ENCODE data around the gene HLA-DMA. TPM values are rescaled to one million over a fixed set of nuclear protein-coding genes. Genes with fewer than 3 reads are reported as not detected.
A peak's percentile ranks its signal among the peaks of the same experiment; 100 is the strongest.

The HLA-DMA gene
- total RNA-seq (2021; fragmentation: NEBNext Ultra II Directional; extraction: Animal tissue kit (Norgen Biotek cat#: 25700)) (13.3 and 15.1 TPM in 2 replicates), polyA plus RNA-seq (2011; rRNA removed) (18.0 and 23.1 TPM in 2 replicates), polyA minus RNA-seq (2011; rRNA and poly(A)+ RNA removed) (8.9 and 9.5 TPM in 2 replicates)
- 16.6 TPM for polyA plus RNA-seq (2011; cell fraction: cytosol; rRNA removed)
- 27.7 TPM for polyA plus RNA-seq (2011; cell fraction: nucleus; rRNA removed)
- polyA plus RNA-seq (2012, experiment 1 of 2), result 11.8 to 16.5 TPM (median 15.3 TPM) in 4 replicates
- 18.7 TPM for polyA plus RNA-seq (2012, experiment 2 of 2)
- 14.8 TPM for polyA plus RNA-seq (2013, experiment 1 of 2)
- 15.8 TPM for polyA plus RNA-seq (2013, experiment 2 of 2)
- polyA minus RNA-seq (2011; cell fraction: cytosol; rRNA and poly(A)+ RNA removed), result 5.5 TPM
- polyA minus RNA-seq (2011; cell fraction: nucleus; rRNA and poly(A)+ RNA removed), result 8.5 TPM
- long read RNA-seq, experiment 1, partial matches to known transcripts, result 1 of 13 reads
- long read RNA-seq, experiment 1, other reads (novel, unspliced or antisense), result 10 of 13 reads
- long read RNA-seq, experiment 2, partial matches to known transcripts, result 0 of 8 reads
- long read RNA-seq, experiment 2, other reads (novel, unspliced or antisense), result 4 of 8 reads

DNA sequence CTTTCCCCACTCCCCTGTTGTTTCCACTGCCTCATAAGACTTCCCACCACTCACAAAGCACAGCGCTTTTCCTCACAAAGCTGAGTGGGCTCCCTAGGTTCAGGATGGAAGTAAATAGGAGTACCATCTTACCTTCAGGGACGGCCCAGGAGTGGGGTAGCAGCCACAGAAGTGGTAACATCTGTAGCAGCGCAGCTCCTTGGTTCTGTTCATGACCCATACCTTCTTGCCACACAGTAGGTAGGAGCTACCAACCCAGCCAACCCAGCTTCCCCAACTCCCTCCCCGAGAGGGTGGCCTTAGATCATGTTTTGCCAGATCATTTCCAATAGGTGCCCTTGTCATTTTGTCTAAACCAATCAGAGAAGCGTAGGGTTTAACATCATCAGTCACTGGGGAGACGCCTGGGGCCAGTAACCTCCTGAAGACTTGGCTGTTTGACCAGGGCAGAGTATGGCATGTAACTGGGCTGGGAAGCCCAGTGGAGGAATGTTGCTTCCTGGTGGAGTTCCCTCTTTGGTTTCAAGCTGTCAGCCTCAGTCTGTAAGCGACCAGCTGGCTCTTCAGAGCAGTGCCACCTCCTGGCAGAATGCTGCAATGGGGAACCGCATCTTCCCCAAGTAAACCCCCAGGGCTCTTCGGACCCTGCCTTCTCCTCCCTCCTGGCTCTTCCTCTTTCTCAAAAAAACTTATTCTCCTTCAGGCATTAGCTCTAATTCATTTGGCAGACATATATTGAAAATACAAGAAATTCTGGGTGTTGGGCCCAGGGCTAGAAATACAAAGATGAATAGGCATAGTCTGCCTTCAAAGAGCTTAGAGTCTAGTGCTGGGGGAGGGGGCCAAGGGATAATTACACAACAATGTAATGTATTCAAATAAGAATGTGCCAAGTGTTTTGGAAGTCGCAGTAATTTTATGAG is at the start of gene HLA-DMA:
Gene HLA-DMA (minus strand): TSS at position 281 of the 923 bp plus-strand sequence. CDS start 61 bp downstream, at position 220.
- ChIA-PET POLR2A (ENCODE audit: partially characterized antibody) (interaction anchor here (1.0 to 33.3 kb wide), 6 partner anchors 11 to 321 kb away, joined by 3 to 1158 read pairs (median 12); partner anchors contain the start of genes BRD2 and HLA-DMB), CTCF (ENCODE audit: partially characterized antibody) (interaction anchor here (0.6 to 11.1 kb wide), 35 partner anchors 11 to 1571 kb away, joined by 3 to 168 read pairs (median 6); partner anchors contain the start of genes BRD2, HLA-DMB, HLA-DPB1 and PSMB8)
- H2BK120ac ChIP-seq (replicated peaks; ENCODE audit: low read depth, low read length), result no peak within 1 kb of the TSS
- no peaks in the 10 kb centered on the region for H3K36me3 ChIP-seq (ENCODE audit: control insufficient read depth in 2 of 4, insufficient read depth in 4 of 4, low read length in 3 of 4)
- no peak within 1 kb of the TSS for H2AK5ac ChIP-seq (ENCODE audit: low read depth, low read length)
- H3K14ac ChIP-seq (ENCODE audit: insufficient read length), result no peak within 1 kb of the TSS
- no peaks in the 10 kb centered on the region for H3K79me1 ChIP-seq (ENCODE audit: low read depth, low read length)
- DNase-seq (ENCODE audit: low read depth in 1 of 2, low spot score in 2 of 2) (peak; percentile 82 to 88), FAIRE-seq (peak; percentile 99)
- 47% methylated on average over 10 of the region's 10 CpGs; no CpG with 5 or more reads in 1 of the 2 experiments for WGBS, 2 experiments (ENCODE audit: extremely low coverage in 1 of 2, insufficient coverage in 1 of 2, insufficient read length in 1 of 2, insufficient replicate concordance in 2 of 2, low coverage in 1 of 2, low lambda C conversion rate in 2 of 2, missing lambda C conversion rate in 1 of 2)
- H2AFZ ChIP-seq (ENCODE audit: low read length), result peak within 1 kb of the TSS; percentile 51
- H3K79me2 ChIP-seq (ENCODE audit: control insufficient read depth in 1 of 2, insufficient read depth in 2 of 2, low read length in 2 of 2), result no peaks in the 10 kb centered on the region
- H3K4me2 ChIP-seq (ENCODE audit: insufficient read depth in 1 of 2, low read depth in 2 of 2, low read length in 2 of 2), result peak within 1 kb of the TSS; percentile 36 to 37; a peak in 3 of 4 replicates
- H3K9ac ChIP-seq (replicated peaks in 1 of 4; ENCODE audit: extremely low read depth in 1 of 4, low read depth in 3 of 4, low read length in 3 of 4), result no peak within 1 kb of the TSS
- no peak within 1 kb of the TSS for H3K4me3 ChIP-seq (ENCODE audit: extremely low read depth in 1 of 4, insufficient read depth in 2 of 4, low read depth in 3 of 4, low read length in 4 of 4)
- 0 out of 2 replicates have a peak, but pooled peaks cover 4% of the 10 kb centered on the region for H3K23me2 ChIP-seq (ENCODE audit: low read depth, low read length)
- H4K5ac ChIP-seq (ENCODE audit: insufficient read length, low read depth, low read length), result no peak within 1 kb of the TSS
- H3K18ac ChIP-seq (ENCODE audit: extremely low read depth, low read length), result no peak within 1 kb of the TSS
- H2BK12ac ChIP-seq (ENCODE audit: low read depth, low read length), result no peak within 1 kb of the TSS
- no peak within 1 kb of the TSS for H4K8ac ChIP-seq (ENCODE audit: extremely low read depth, insufficient read depth, low read length)
- H3K27me3 ChIP-seq (replicated peaks in 1 of 4; ENCODE audit: control insufficient read depth in 3 of 4, extremely low read depth in 1 of 4, insufficient read depth in 3 of 4, low read length in 3 of 4), result no peaks in the 10 kb centered on the region; a peak in 1 of 7 replicates
- peaks cover 0 to 13% (median 3%) of the 10 kb centered on the region in 4 experiments; a peak in 5 of 7 replicates for H3K4me1 ChIP-seq (replicated peaks in 1 of 4; ENCODE audit: control insufficient read depth in 3 of 4, insufficient read depth in 4 of 4, low read length in 3 of 4)
- H2BK15ac ChIP-seq (ENCODE audit: low read length), result peak within 1 kb of the TSS; percentile 83; the same call in 1 of the 2 replicates
- peaks cover 0 to 5% of the 10 kb centered on the region in 2 experiments for H4K20me1 ChIP-seq (replicated peaks in 1 of 2; ENCODE audit: control insufficient read depth in 1 of 2, insufficient read depth in 2 of 2, low read length in 2 of 2)
- H3K56ac ChIP-seq (replicated peaks; ENCODE audit: insufficient read length, low read depth, low read length), result no peak within 1 kb of the TSS
- H2BK5ac ChIP-seq (ENCODE audit: low read depth, low read length), result no peak within 1 kb of the TSS
- H3K4ac ChIP-seq (replicated peaks; ENCODE audit: insufficient read length, low read depth, low read length), result no peak within 1 kb of the TSS
- no peak within 1 kb of the TSS for H3K27ac ChIP-seq (ENCODE audit: low read depth, low read length)
- no peak within 1 kb of the TSS for H2BK20ac ChIP-seq (ENCODE audit: low read length)
- H4K91ac ChIP-seq (replicated peaks; ENCODE audit: insufficient read length, low read length), result peak within 1 kb of the TSS; percentile 67
- no peaks in the 10 kb centered on the region for H3K9me3 ChIP-seq (ENCODE audit: insufficient read depth in 2 of 2, low read depth in 1 of 2, low read length in 1 of 2)
- no peak within 1 kb of the TSS for H3K23ac ChIP-seq (ENCODE audit: insufficient read length)
- no peak for TF ChIP-seq PHF8 (conservative IDR thresholded peaks at IDR 0.05; ENCODE audit: low read depth, low read length)
- no peak for TF ChIP-seq NRF1 (IDR thresholded peaks at IDR 0.05; ENCODE audit: low read depth, low read length)
- no peak for TF ChIP-seq SRF (IDR thresholded peaks at IDR 0.05; ENCODE audit: low read depth, low read length)
- no peak for TF ChIP-seq EP300 (IDR thresholded peaks at IDR 0.05; ENCODE audit: borderline replicate concordance in 1 of 2, low read depth in 2 of 2, low read length in 2 of 2)
- TF ChIP-seq SUZ12 (IDR thresholded peaks at IDR 0.05; ENCODE audit: low read length), result no peak
- no peak for TF ChIP-seq E2F6 (IDR thresholded peaks at IDR 0.05)
- no peak for TF ChIP-seq SIRT6 (IDR thresholded peaks at IDR 0.05; ENCODE audit: low read length)

Measured in H1 (cell line).